Muscle of leg (tissue), 11 donors: ENCODE measurements around the gene PLSCR3. TPM values are rescaled to one million over a fixed set of nuclear protein-coding genes. Genes with fewer than 3 reads are reported as not detected.
A peak's percentile ranks its signal among the peaks of the same experiment; 100 is the strongest.
"Not testable (repeated sequence)": the region's sequence is repeated elsewhere in the genome, so short reads cannot be mapped to it uniquely, and the experiment has no call there.

Experiments used
- DNase-seq: peaks from one replicate; pipeline ENCODE4 v3.0.0; 2013
- H3K27ac ChIP-seq: one replicate; pipeline ENCODE4 v1.5.1; 2013; ENCODE audit warnings: mild to moderate bottlenecking, low read length, control low read depth
- H3K27me3 ChIP-seq: one replicate; pipeline ENCODE4 v1.6.1; 2013; ENCODE audit warnings: low read length; ENCODE audit not compliant: control insufficient read depth, insufficient read depth
- H3K36me3 ChIP-seq: one replicate; pipeline ENCODE4 v1.6.1; 2013; ENCODE audit warnings: low read length; ENCODE audit not compliant: control insufficient read depth, insufficient read depth
- H3K4me1 ChIP-seq: one replicate; pipeline ENCODE4 v1.6.1; 2013; ENCODE audit warnings: low read length; ENCODE audit not compliant: control insufficient read depth, insufficient read depth
- H3K4me3 ChIP-seq: one replicate; pipeline ENCODE4 v1.5.1; 2013; ENCODE audit warnings: low read length, control low read depth
- H3K9me3 ChIP-seq: replicated peaks from 2 replicates; pipeline ENCODE4 v1.6.1; 2013; ENCODE audit warnings: low read depth, low read length; ENCODE audit not compliant: control insufficient read depth
- WGBS: methylation state at CpG from one replicate; pipeline ENCODE4 v1.1.5; 2013; ENCODE audit warnings: missing lambda C conversion rate; ENCODE audit not compliant: insufficient coverage; 5-methylcytosine and 5-hydroxymethylcytosine counted together
- polyA plus RNA-seq, 8 donors: library from polyadenylated mRNA; unstranded; fragments of 120-200 nt; gene quantifications; one replicate each; pipeline versions ENCODE4 v1.2.1 to v1.2.3, GENCODE V29; 2013; ENCODE audit warnings: inconsistent platforms in 1 of 8, low replicate concordance in 1 of 8; ENCODE audit not compliant: insufficient read length in 8 of 8, insufficient read depth in 1 of 8
- total RNA-seq: library from RNA; stranded (reverse); fragments of 120-200 nt; gene quantifications from one replicate; pipeline ENCODE4 v1.2.4, GENCODE V29; 2013

Gene PLSCR3
- total and polyA plus RNA-seq, 9 donors, result 14.2 to 38.9 (median 29.6) TPM

GRCh38 chr17:7382901-7383300, 11.4 kb downstream of the PLSCR3 start:
- Histone ChIP-seq H3K9me3 (no peaks in the 10 kb centered on the region), H3K36me3 (peaks cover 10% of the 10 kb centered on the region), H3K27ac (no peak overlapping the region), H3K27me3 (peaks cover 57% of the 10 kb centered on the region), H3K4me3 (no peak overlapping the region), H3K4me1 (peaks cover 29% of the 10 kb centered on the region)
- 71% methylated on average over 10 of the region's 10 CpGs for WGBS
- DNase-seq, result no peak

GRCh38 chr17:7380855-7381683, 13.3 kb downstream of the PLSCR3 start, which contains the start of gene TNK1:
TNK1 (plus strand) TSS chr17:7381089; CDS start chr17:7382927, 1,838 bp downstream.
- no peaks in the 10 kb centered on the region for H3K9me3 ChIP-seq
- peaks cover 57% of the 10 kb centered on the region for H3K27me3 ChIP-seq
- no peak within 1 kb of the TSS for H3K27ac ChIP-seq
- WGBS, result under 1% methylated on average over 46 of the region's 52 CpGs
- H3K4me3 ChIP-seq, result no peak within 1 kb of the TSS
- peaks cover 29% of the 10 kb centered on the region for H3K4me1 ChIP-seq
- DNase-seq, result no peak
- H3K36me3 ChIP-seq, result no peaks in the 10 kb centered on the region

- DNase-seq, result peak; percentile 68
- Histone ChIP-seq H3K27ac (no peak overlapping the region), H3K4me1 (peaks cover 29% of the 10 kb centered on the region), H3K27me3 (peaks cover 57% of the 10 kb centered on the region), H3K36me3 (no peaks in the 10 kb centered on the region), H3K9me3 (no peaks in the 10 kb centered on the region), H3K4me3 (no peak overlapping the region)
- WGBS, result 25% methylated on average over 5 of the region's 7 CpGs
Measured at GRCh38 chr17:7380321-7380720, 14.0 kb downstream of the PLSCR3 start.

- no peaks in the 10 kb centered on the region for H3K36me3 ChIP-seq
Measured at GRCh38 chr17:7379134-7379533, 15.2 kb downstream of the PLSCR3 start.

GRCh38 chr17:7374353-7374752, 20.0 kb downstream of the PLSCR3 start:
- 100% methylated on average over 1 of the region's 2 CpGs for WGBS
- Histone ChIP-seq H3K36me3 (no peaks in the 10 kb centered on the region), H3K4me3 (no peak overlapping the region), H3K4me1 (no peaks in the 10 kb centered on the region), H3K27me3 (peaks cover 9% of the 10 kb centered on the region), H3K9me3 (no peaks in the 10 kb centered on the region), H3K27ac (no peak overlapping the region)
- no peak for DNase-seq

More at GRCh38 chr17:7379134-7379533, 15.2 kb downstream of the PLSCR3 start:
- H3K9me3 ChIP-seq, result no peaks in the 10 kb centered on the region
- no CpG with 5 or more reads among the region's 3 CpGs for WGBS
- no peak overlapping the region for H3K27ac ChIP-seq
- peaks cover 25% of the 10 kb centered on the region for H3K4me1 ChIP-seq
- DNase-seq, result no peak
- H3K27me3 ChIP-seq, result peaks cover 49% of the 10 kb centered on the region
- no peak overlapping the region for H3K4me3 ChIP-seq

GRCh38 chr17:7370853-7371252, 23.5 kb downstream of the PLSCR3 start:
- H3K4me3 ChIP-seq, result no peak overlapping the region

GRCh38 chr17:7369825-7370224, 24.5 kb downstream of the PLSCR3 start:
- H3K4me1 ChIP-seq, result no peaks in the 10 kb centered on the region
- H3K36me3 ChIP-seq, result no peaks in the 10 kb centered on the region
- 90% methylated on average over 2 of the region's 5 CpGs for WGBS

More at GRCh38 chr17:7370853-7371252, 23.5 kb downstream of the PLSCR3 start:
- no CpG with 5 or more reads among the region's 4 CpGs for WGBS
- Histone ChIP-seq H3K4me1 (no peaks in the 10 kb centered on the region), H3K9me3 (no peaks in the 10 kb centered on the region), H3K27ac (no peak overlapping the region), H3K27me3 (peaks cover 11% of the 10 kb centered on the region), H3K36me3 (no peaks in the 10 kb centered on the region)
- DNase-seq, result no peak

GRCh38 chr17:7368599-7368994, 25.7 kb downstream of the PLSCR3 start:
- DNase-seq, H3K36me3 ChIP-seq, H3K9me3 ChIP-seq, H3K4me1 ChIP-seq, H3K27ac ChIP-seq, H3K4me3 ChIP-seq: not testable (repeated sequence)
- H3K27me3 ChIP-seq, result peaks cover 11% of the 10 kb centered on the region
- 94% methylated on average over 4 of the region's 5 CpGs for WGBS

More at GRCh38 chr17:7369825-7370224, 24.5 kb downstream of the PLSCR3 start:
- no peak for DNase-seq
- Histone ChIP-seq H3K27me3 (peaks cover 11% of the 10 kb centered on the region), H3K9me3 (no peaks in the 10 kb centered on the region), H3K4me3 (no peak overlapping the region), H3K27ac (no peak overlapping the region)

GRCh38 chr17:7367918-7368598, 26.3 kb downstream of the PLSCR3 start:
- Histone ChIP-seq H3K4me1 (no peaks in the 10 kb centered on the region), H3K4me3 (no peak overlapping the region), H3K36me3 (no peaks in the 10 kb centered on the region), H3K9me3 (no peaks in the 10 kb centered on the region), H3K27ac (no peak overlapping the region), H3K27me3 (peaks cover 11% of the 10 kb centered on the region)
- no peak for DNase-seq
- WGBS, result no CpG with 5 or more reads among the region's 13 CpGs

GRCh38 chr17:7367083-7367482, 27.2 kb downstream of the PLSCR3 start:
- DNase-seq, result no peak
- 100% methylated on average over 1 of the region's 8 CpGs for WGBS
- Histone ChIP-seq H3K27ac (no peak overlapping the region), H3K4me1 (no peaks in the 10 kb centered on the region), H3K27me3 (peaks cover 12% of the 10 kb centered on the region), H3K4me3 (no peak overlapping the region), H3K9me3 (no peaks in the 10 kb centered on the region), H3K36me3 (no peaks in the 10 kb centered on the region)
